HCT116 (cell line): Measurements from ENCODE around the gene NIN. TPM values are rescaled to one million over a fixed set of nuclear protein-coding genes. Genes with fewer than 3 reads are reported as not detected.

Experiments
- ATAC-seq: fragments of 200-7000 bp; cut with Tn5 transposase; 2 replicates; pipeline ENCODE4 v1.9.1; 2020; ENCODE audit warnings: mild to moderate bottlenecking, moderate library complexity
- BruUV-seq: library from RNA; stranded (reverse); fragments of 400-500 nt; replicated peaks from 2 replicates; lab custom pipeline; 2021; lab: Mats Ljungman, UMichigan
- CTCF ChIA-PET: fragments of 300-600 bp; sonication (Branson Sonifier 250); formaldehyde crosslinking; loops from one replicate; lab custom pipeline; 2021; ENCODE audit warnings: antibody characterized with exemption; lab: Charles Lee
- POLR2A ChIA-PET: fragments of 300-600, 350-600 bp; sonication (Branson Sonifier 250); formaldehyde crosslinking; loops from one replicate; lab custom pipeline; 2021; ENCODE audit warnings: antibody characterized with exemption; lab: Charles Lee
- RAD21 ChIA-PET, 2 experiments: fragments of 300-600 bp; sonication (Branson Sonifier 250); formaldehyde crosslinking; loops; one replicate each; lab custom pipeline; 2023; ENCODE audit warnings: low total read pairs in 2 of 2; ENCODE audit not compliant: uncharacterized antibody in 2 of 2, unreplicated experiment in 2 of 2, low non-redundant PET in 1 of 2; lab: Charles Lee
- DNase-seq: peaks from one replicate; pipeline ENCODE4 v3.0.0-alpha.2; 2010; ENCODE audit warnings: low read depth, low spot score
- H2AFZ ChIP-seq: fragments of 200-600 bp; shearing (Covaris generic), sonication (generic); 2 replicates; pipeline ENCODE4 v1.6.1; 2017; ENCODE audit warnings: low read depth, mixed run types, mixed read lengths, antibody characterized with exemption, low read length; ENCODE audit not compliant: poor library complexity, severe bottlenecking
- H3K27ac ChIP-seq: 2 replicates; pipeline ENCODE4 v1.5.1; 2012; ENCODE audit warnings: low read depth, low read length
- H3K27me3 ChIP-seq: fragments of 200-600 bp; sonication (generic); 2 replicates; pipeline ENCODE4 v1.6.1; 2016; ENCODE audit warnings: mixed run types, low read length, mixed read lengths; ENCODE audit not compliant: insufficient read depth
- H3K36me3 ChIP-seq, 2 experiments: fragments of 200-500 bp in 1 of 2; fragments of 200-600 bp in 1 of 2; sonication (Bioruptor generic) in 1 of 2; sonication (generic) in 1 of 2; 2 replicates each; pipeline versions ENCODE4 v1.5.1 to v1.6.1; 2014 to 2016; ENCODE audit warnings: low read length in 2 of 2, inconsistent platforms in 1 of 2, mixed read lengths in 1 of 2, mixed run types in 1 of 2; ENCODE audit not compliant: insufficient read depth in 2 of 2, control insufficient read depth in 1 of 2
- H3K4me1 ChIP-seq, 2 experiments: fragments of 200-600 bp in 1 of 2; sonication (generic) in 1 of 2; 2 replicates each; pipeline versions ENCODE4 v1.5.1 to v1.6.1; 2012 to 2017; ENCODE audit warnings: low read length in 2 of 2, inconsistent platforms in 1 of 2, mild to moderate bottlenecking in 1 of 2, mixed read lengths in 1 of 2, mixed run types in 1 of 2, moderate library complexity in 1 of 2; ENCODE audit not compliant: insufficient read depth in 2 of 2, control insufficient read depth in 1 of 2
- H3K4me2 ChIP-seq: fragments of 200-600 bp; sonication (generic); 2 replicates; pipeline ENCODE4 v1.6.1; 2017; ENCODE audit warnings: mixed run types, low read length, mixed read lengths
- H3K4me3 ChIP-seq, 2 experiments: fragments of 200-600 bp in 1 of 2; sonication (generic) in 1 of 2; replicated peaks in 1 of 2; 2 replicates each; pipeline ENCODE4 v1.5.1; 2011 to 2016; ENCODE audit warnings: low read length in 2 of 2, control low read depth in 1 of 2, low read depth in 1 of 2, mild to moderate bottlenecking in 1 of 2, mixed read lengths in 1 of 2, mixed run types in 1 of 2
- H3K79me2 ChIP-seq: fragments of 200-600 bp; sonication (generic); 2 replicates; pipeline ENCODE4 v1.6.1; 2017; ENCODE audit warnings: mild to moderate bottlenecking, mixed run types, low read length, moderate library complexity, mixed read lengths; ENCODE audit not compliant: insufficient read depth
- H3K9ac ChIP-seq: fragments of 200-600 bp; sonication (generic); 2 replicates; pipeline ENCODE4 v1.6.1; 2016; ENCODE audit warnings: low read length, mixed read lengths
- H3K9me2 ChIP-seq: fragments of 200-600 bp; sonication (generic), shearing (Covaris generic); 2 replicates; pipeline ENCODE4 v1.6.1; 2017; ENCODE audit warnings: mixed run types, mild to moderate bottlenecking, moderate library complexity; ENCODE audit not compliant: insufficient read depth
- H3K9me3 ChIP-seq, 2 experiments: fragments of 200-500 bp in 1 of 2; fragments of 200-600 bp in 1 of 2; sonication (Bioruptor generic) in 1 of 2; sonication (generic) in 1 of 2; 2 replicates each; pipeline ENCODE4 v1.6.1; 2014 to 2017; ENCODE audit warnings: low read length in 2 of 2, mixed read lengths in 2 of 2, inconsistent platforms in 1 of 2, low read depth in 1 of 2, mild to moderate bottlenecking in 1 of 2, mixed run types in 1 of 2, moderate library complexity in 1 of 2; ENCODE audit not compliant: control insufficient read depth in 1 of 2, insufficient read depth in 1 of 2
- H4K20me1 ChIP-seq: fragments of 200-600 bp; sonication (generic), shearing (Covaris generic); 2 replicates; pipeline ENCODE4 v1.6.1; 2017; ENCODE audit warnings: mixed run types, mild to moderate bottlenecking, moderate library complexity; ENCODE audit not compliant: insufficient read depth
- ATF3 ChIP-seq: IDR thresholded peaks from 2 replicates; pipeline ENCODE4 v1.6.1; 2012
- CBX3 ChIP-seq: IDR thresholded peaks from 2 replicates; pipeline ENCODE4 v1.6.1; 2012; ENCODE audit warnings: low read depth
- CEBPB ChIP-seq: IDR thresholded peaks from 2 replicates; pipeline ENCODE4 v1.6.1; 2012; ENCODE audit warnings: low read depth
- ELF1 ChIP-seq: IDR thresholded peaks from 2 replicates; pipeline ENCODE4 v1.6.1; 2012; ENCODE audit warnings: low read depth, borderline replicate concordance
- EZH2 ChIP-seq: fragments of 200-600 bp; sonication (generic); IDR thresholded peaks from 2 replicates; pipeline ENCODE4 v1.6.1; 2017; ENCODE audit warnings: antibody characterized with exemption, mixed run types
- JUND ChIP-seq: IDR thresholded peaks from 2 replicates; pipeline ENCODE4 v1.6.1; 2012
- REST ChIP-seq: IDR thresholded peaks from 2 replicates; pipeline ENCODE4 v1.6.1; 2012; ENCODE audit warnings: low read depth
- SP1 ChIP-seq: IDR thresholded peaks from 2 replicates; pipeline ENCODE4 v1.6.1; 2012; ENCODE audit warnings: low read depth
- TCF7L2 ChIP-seq: IDR thresholded peaks from 2 replicates; pipeline ENCODE4 v1.7.0; 2011; ENCODE audit warnings: borderline replicate concordance, inconsistent platforms; ENCODE audit not compliant: insufficient read depth, insufficient read length; ENCODE audit errors: extremely low read depth
- YY1 ChIP-seq: IDR thresholded peaks from 2 replicates; pipeline ENCODE4 v1.6.1; 2011; ENCODE audit warnings: low read length, low read depth, moderate library complexity, mild to moderate bottlenecking; ENCODE audit not compliant: insufficient replicate concordance; ENCODE audit errors: extremely low read depth
- ZFX ChIP-seq: fragments of 450-650 bp; IDR thresholded peaks from 2 replicates; pipeline ENCODE4 v1.6.1; 2017
- ZNF274 ChIP-seq: fragments of 200-500 bp; sonication (Bioruptor generic); IDR thresholded peaks from 2 replicates; pipeline ENCODE4 v1.6.1; 2014; ENCODE audit warnings: mild to moderate bottlenecking, low read depth, low read length, inconsistent platforms
- intact Hi-C: fragments of 100-400 bp; cut with micrococcal nuclease; formaldehyde crosslinking; loops from 2 replicates; pipeline ENCODE4 v1.10.0; 2022
- total RNA-seq: library from RNA; stranded (reverse); gene quantifications from one replicate; pipeline ENCODE4 v1.2.1, GENCODE V29; 2021; ENCODE audit not compliant: unreplicated experiment

Gene NIN
- total RNA-seq, 1 experiment from 2014 or later: 39.6 TPM

GRCh38 chr14:50733494-50733893, 97.5 kb downstream of the NIN start:
- no peaks in the 10 kb centered on the region for H4K20me1 ChIP-seq
- TF ChIP-seq CEBPB: no peak
- no peak for TF ChIP-seq SP1
- no peak for TF ChIP-seq ZFX
- no peak for TF ChIP-seq JUND
- no peak for TF ChIP-seq ZNF274
- no peak for TF ChIP-seq ELF1
- TF ChIP-seq ATF3: no peak
- TF ChIP-seq TCF7L2: no peak
- TF ChIP-seq YY1: no peak
- no peak for TF ChIP-seq REST
- no peak for TF ChIP-seq EZH2
- no peak for TF ChIP-seq CBX3
- H3K36me3 ChIP-seq: peaks cover 17 to 37% of the 10 kb centered on the region in 2 experiments; a peak in 3 of 4 replicates
- H3K9ac ChIP-seq: no peak overlapping the region
- ATAC-seq (no peak), DNase-seq (no peak)
- H3K9me2 ChIP-seq: no peaks in the 10 kb centered on the region
- BruUV-seq: no TSS peak
- H3K4me1 ChIP-seq: no peaks in the 10 kb centered on the region
- peaks cover 5 to 6% of the 10 kb centered on the region in 2 experiments; a peak in 2 of 4 replicates for H3K9me3 ChIP-seq
- no peak overlapping the region for H3K27ac ChIP-seq
- H3K4me3 ChIP-seq: no peak overlapping the region
- ChIA-PET POLR2A (no interaction called here), CTCF (no interaction called here), RAD21 (no interaction called here)
- intact Hi-C loops: no loop called here
- no peak overlapping the region for H3K4me2 ChIP-seq
- no peak overlapping the region for H2AFZ ChIP-seq
- no peaks in the 10 kb centered on the region for H3K79me2 ChIP-seq
- H3K27me3 ChIP-seq: no peaks in the 10 kb centered on the region
